ENCODE data around the gene SERPINB6.

GRCh38 chr6:2931055-2931454, 40.3 kb downstream of the SERPINB6 start:
- no peak for TF ChIP-seq CTCF (conservative IDR thresholded peaks at IDR 0.05; ENCODE audit: low read depth, low read length)
- TF ChIP-seq EZH2 (IDR thresholded peaks at IDR 0.05; ENCODE audit: borderline replicate concordance, low read depth, low read length, poor library complexity, severe bottlenecking) = no peak

All from A673 (cell line).